ENCODE measurements around the gene GNB2. TPM values are rescaled to one million over a fixed set of nuclear protein-coding genes. Genes with fewer than 3 reads are reported as not detected.

GNB2 gene
- total and polyA plus RNA-seq, 12 donors = 54.1 to 365 (median 213) TPM

DNA sequence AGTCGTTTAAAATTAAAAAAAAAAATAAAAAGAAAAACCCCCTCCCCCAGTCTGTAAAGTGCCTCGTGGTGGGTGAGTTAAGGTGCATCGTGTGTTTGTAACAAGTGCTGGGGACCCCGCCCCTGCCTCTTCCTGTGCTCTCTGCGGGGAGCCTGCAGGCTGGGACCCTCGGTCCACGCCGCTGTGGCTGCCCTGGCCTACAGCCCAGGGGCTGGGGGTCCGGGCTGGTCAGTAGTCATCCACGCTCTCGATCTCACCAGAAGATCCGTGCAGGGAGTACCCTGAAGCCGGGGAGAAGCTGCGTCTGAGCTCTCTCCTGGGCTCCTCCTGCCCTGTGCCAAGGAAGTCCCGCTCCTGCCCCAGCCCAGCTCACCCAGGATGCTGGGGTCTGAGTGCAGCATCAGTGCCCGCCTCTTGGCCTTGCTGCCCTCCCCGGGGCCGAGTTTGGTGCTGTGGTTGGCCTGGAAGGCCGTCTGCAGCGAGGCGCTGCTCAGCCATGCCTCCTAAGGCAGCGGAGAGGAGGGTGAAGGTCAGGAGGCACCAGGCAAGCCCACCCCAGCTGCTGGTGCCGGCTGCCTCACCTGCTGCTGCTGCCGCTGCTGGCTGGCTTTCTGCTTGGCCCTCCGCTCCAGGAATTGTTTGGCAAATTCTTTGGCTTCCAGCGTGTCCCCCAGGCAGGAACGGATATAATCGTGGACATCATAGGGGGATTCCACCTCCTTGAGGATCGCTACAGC lies 8.1 kb downstream of the GNB2 start:
- 64 to 78% (median 72%) methylated on average over 14 to 29 of the region's 29 CpGs for WGBS, 4 donors
- intact Hi-C loops (cut with DNase I) = loop anchor here in 1 of 2 donors (5.0 kb wide), 1 partner anchor 214 kb away; no protein-coding TSS in a partner anchor
- H3K27ac ChIP-seq = peak overlapping the region in 2 of 5 donors; percentile 57 to 74
- peaks cover 10 to 27% of the 10 kb centered on the region in 2 donors for H3K4me1 ChIP-seq (replicated peaks in 1 of 2)
- no peaks in the 10 kb centered on the region for H3K9me3 ChIP-seq (replicated peaks in 1 of 3)
- H3K27me3 ChIP-seq = no peaks in the 10 kb centered on the region
- TF ChIP-seq, protein P1, sequence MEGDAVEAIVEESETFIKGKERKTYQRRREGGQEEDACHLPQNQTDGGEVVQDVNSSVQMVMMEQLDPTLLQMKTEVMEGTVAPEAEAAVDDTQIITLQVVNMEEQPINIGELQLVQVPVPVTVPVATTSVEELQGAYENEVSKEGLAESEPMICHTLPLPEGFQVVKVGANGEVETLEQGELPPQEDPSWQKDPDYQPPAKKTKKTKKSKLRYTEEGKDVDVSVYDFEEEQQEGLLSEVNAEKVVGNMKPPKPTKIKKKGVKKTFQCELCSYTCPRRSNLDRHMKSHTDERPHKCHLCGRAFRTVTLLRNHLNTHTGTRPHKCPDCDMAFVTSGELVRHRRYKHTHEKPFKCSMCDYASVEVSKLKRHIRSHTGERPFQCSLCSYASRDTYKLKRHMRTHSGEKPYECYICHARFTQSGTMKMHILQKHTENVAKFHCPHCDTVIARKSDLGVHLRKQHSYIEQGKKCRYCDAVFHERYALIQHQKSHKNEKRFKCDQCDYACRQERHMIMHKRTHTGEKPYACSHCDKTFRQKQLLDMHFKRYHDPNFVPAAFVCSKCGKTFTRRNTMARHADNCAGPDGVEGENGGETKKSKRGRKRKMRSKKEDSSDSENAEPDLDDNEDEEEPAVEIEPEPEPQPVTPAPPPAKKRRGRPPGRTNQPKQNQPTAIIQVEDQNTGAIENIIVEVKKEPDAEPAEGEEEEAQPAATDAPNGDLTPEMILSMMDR (IDR thresholded peaks at IDR 0.05) = no peak
- no peak for TF ChIP-seq POLR2A (IDR thresholded peaks at IDR 0.05)
- H3K4me3 ChIP-seq = no peak overlapping the region
- H3K36me3 ChIP-seq (replicated peaks in 1 of 2) = peaks cover 0 to 90% of the 10 kb centered on the region in 2 donors
- peak in 3 of 7 donors; percentile 16 to 30 (median 23) for DNase-seq

DNA sequence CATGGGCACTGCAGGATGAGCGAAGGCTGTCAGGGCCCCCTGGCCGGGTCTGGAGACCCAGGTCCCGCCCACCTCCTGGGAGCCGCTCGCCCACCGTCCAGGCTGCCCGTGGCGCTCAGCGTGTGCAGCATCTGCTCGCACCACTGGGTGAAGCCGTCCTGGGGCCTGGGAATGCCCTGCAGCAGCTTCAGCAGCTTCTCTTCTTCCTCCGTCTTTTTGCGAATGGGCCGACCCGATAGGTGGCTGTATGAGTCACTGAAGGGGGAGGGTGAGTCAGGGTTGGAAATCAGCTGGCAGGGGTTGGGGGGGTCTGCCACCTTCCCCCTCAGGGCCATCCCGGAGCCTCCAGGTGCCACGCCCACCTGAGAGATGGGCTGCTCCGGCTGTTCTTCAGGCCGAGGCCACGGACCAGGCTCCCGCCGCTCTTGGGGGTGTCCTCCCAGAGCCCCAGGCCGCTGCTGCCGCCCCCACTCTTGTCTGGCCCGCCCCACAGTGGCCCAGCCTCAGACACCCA lies 8.7 kb downstream of the GNB2 start:
- 46 to 64% (median 56%) methylated on average over 12 to 25 of the region's 25 CpGs for WGBS, 4 donors
- Histone ChIP-seq H3K9me3 (replicated peaks in 1 of 3) (no peaks in the 10 kb centered on the region), H3K36me3 (replicated peaks in 1 of 2) (peaks cover 0 to 90% of the 10 kb centered on the region in 2 donors), H3K4me1 (replicated peaks in 1 of 2) (peaks cover 10 to 25% of the 10 kb centered on the region in 2 donors), H3K27ac (peak overlapping the region in 2 of 5 donors; percentile 38 to 57), H3K27me3 (no peaks in the 10 kb centered on the region), H3K4me3 (no peak overlapping the region)
- DNase-seq = peak; percentile 53 to 77 (median 70)
- TF ChIP-seq, protein P1 (IDR thresholded peaks at IDR 0.05) = no peak
- TF ChIP-seq POLR2A (IDR thresholded peaks at IDR 0.05) = no peak
- intact Hi-C loops (cut with DNase I) = loop anchor here in 1 of 2 donors (5.0 kb wide), 1 partner anchor 215 kb away; no protein-coding TSS in a partner anchor

DNA sequence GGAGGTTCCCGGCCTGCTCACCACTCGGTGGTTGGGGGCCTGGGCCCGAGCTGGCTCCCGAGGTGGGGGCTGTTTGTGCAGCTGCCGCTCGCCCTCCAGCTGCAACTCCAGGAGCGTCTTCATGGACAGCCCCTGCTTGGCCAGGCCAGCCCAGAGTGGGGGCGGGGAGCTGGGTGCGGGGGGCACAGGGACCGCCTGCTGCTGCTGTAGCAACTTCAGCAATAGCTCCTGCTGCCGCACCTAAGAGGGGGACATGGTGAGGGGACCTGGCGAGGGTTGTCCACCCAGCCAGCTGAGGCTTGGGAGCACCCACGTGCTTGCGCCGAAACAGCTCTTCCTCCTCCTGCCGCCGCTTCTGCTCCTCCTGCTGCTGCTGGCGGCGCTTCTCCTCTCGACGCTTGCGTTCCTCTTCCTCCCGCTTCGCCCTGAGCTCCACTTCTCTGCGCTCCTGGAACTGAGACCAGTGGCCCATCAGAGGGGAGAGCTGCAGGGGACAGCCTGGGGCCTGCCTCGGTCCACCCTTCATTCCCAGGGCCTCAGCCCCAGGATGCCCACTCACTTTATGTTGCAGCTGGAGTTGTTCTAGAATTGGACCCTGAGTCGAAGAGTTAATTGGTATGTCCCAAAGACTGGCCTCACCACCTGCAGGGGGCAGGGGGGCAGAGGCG lies 9.6 kb downstream of the GNB2 start:
- H3K9me3 ChIP-seq (replicated peaks in 1 of 3) = no peaks in the 10 kb centered on the region
- H3K4me1 ChIP-seq (replicated peaks in 1 of 2) = peaks cover 17 to 33% of the 10 kb centered on the region in 2 donors
- peak in 3 of 7 donors; percentile 9 to 34 (median 29) for DNase-seq
- peaks cover 0 to 90% of the 10 kb centered on the region in 2 donors for H3K36me3 ChIP-seq (replicated peaks in 1 of 2)
- 82 to 96% (median 86%) methylated on average over 13 to 28 of the region's 28 CpGs for WGBS, 4 donors
- no peak overlapping the region for H3K4me3 ChIP-seq
- H3K27ac ChIP-seq = no peak overlapping the region
- no peaks in the 10 kb centered on the region for H3K27me3 ChIP-seq
- TF ChIP-seq, protein P1 (IDR thresholded peaks at IDR 0.05) = no peak
- TF ChIP-seq POLR2A (IDR thresholded peaks at IDR 0.05) = no peak
- intact Hi-C loops (cut with DNase I) = loop anchor here in 1 of 2 donors (5.0 kb wide), 1 partner anchor 216 kb away; no protein-coding TSS in a partner anchor
